Epithelial cell of proximal tubule (primary cell): ENCODE measurements around the gene IRF2. TPM values are rescaled to one million over a fixed set of nuclear protein-coding genes. Genes with fewer than 3 reads are reported as not detected.

Experiments
- DNase-seq: peaks from one replicate; pipeline ENCODE4 v3.0.0-alpha.2; 2011; ENCODE audit warnings: low read depth
- H3K4me3 ChIP-seq: 2 replicates; pipeline ENCODE4 v1.5.1; 2011; ENCODE audit warnings: low read depth, mild to moderate bottlenecking, low read length
- CTCF ChIP-seq: conservative IDR thresholded peaks from 2 replicates; pipeline ENCODE4 v1.5.1; 2012; ENCODE audit warnings: low read depth, mild to moderate bottlenecking, low read length
- total RNA-seq: library from RNA; depleted of rRNA; stranded (reverse); fragments of >200 nt; gene quantifications from 2 replicates; pipeline ENCODE4 v1.2.3, GENCODE V29; 2015

Gene IRF2
- total RNA-seq, 1 donor from 2014 or later: 22.5 TPM

GRCh38 chr4:184400891-184401290 lies 73.5 kb downstream of the IRF2 start:
- no peak for DNase-seq
- H3K4me3 ChIP-seq: no peak overlapping the region
- TF ChIP-seq CTCF: no peak

GRCh38 chr4:184400375-184400870 lies 73.9 kb downstream of the IRF2 start:
- no peak for DNase-seq
- no peak for TF ChIP-seq CTCF
- H3K4me3 ChIP-seq: no peak overlapping the region

DNA sequence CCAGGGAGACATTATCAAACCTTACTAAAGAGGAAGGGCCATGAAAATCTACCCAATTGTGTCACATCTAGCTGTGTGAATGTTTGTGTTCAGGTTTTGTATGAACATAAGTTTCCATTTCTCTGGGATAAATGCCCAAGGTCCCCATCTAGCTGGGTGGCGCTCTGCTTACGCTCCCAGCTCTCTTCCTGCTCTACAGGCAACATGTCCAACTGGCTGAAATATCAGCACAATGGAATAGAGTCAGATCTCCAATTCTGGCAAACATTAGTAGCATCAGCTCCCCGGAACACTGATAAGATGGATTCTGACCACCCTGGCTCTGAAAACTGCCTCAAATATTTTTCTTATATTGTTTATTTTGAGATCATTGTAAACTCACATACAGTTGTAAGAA lies 74.8 kb downstream of the IRF2 start:
- no peak for DNase-seq
- TF ChIP-seq CTCF: no peak
- no peak overlapping the region for H3K4me3 ChIP-seq

DNA sequence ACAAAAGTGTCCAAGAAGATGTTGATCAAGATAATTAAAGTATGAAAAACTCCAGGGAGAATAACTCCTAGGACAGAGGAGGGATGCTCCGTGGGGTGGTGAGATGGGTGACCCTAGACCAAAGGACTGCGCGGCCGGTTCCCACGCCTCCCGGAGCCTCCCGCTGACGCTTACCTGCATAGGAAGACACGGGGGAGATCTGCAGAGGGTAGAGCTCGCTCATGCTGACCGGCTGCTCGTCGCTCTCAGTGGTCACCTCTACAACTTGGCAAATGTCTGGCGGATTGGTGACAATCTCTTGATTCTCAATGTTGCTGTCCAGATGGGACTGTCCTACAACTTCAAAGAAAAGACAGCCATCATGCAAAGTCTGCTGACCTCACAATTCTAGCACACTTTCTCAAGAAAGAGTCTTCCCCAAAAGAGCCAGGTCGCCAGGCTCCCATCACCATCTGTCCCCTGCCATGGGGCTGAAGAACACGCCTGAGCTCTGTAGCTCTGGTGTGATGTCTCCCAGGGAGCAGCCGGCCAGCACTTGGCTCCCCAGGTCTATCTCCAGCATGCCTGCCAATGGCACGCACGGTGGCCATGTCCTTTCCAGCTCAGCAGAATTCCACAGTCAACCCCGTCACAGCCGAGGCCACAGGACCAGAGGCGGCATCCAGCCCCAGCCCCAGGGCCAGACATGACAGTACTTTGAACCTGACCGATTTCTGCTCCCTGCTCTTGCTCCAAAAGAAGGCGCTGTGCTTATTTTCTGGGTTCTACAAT lies 75.4 kb downstream of the IRF2 start:
- H3K4me3 ChIP-seq: no peak overlapping the region
- TF ChIP-seq CTCF: no peak
- DNase-seq: no peak

DNA sequence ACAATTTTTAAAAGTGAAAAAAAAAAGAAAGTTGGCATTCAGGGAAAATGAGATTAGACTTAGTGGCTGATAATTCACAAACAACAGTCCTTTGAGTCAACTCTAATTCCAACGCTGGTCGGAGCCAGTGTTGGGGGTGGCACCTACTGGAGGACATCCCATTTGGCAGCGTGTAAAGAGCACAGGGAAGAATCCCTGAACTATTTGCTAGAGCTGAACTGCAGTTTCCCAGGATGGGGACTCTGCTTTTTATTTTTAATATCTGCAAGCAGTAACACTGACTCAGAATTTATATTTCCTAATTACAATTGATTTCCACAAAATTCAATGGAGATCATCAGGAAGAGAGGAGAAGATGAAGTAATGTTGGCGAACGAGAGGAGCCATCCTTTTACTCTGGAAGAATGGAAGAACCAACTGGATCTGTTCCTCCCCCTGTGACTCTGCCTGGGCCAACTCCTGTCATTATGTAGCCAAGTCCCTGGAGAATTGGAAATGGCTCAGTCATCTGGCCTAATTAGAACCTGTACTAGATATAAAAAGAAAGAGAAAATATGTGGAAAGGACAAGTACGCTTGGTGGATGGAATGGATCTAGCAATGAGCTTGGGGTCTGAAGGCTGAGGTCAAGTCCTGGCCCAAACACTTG lies 76.7 kb downstream of the IRF2 start:
- no peak for DNase-seq
- H3K4me3 ChIP-seq: no peak overlapping the region
- no peak for TF ChIP-seq CTCF

DNA sequence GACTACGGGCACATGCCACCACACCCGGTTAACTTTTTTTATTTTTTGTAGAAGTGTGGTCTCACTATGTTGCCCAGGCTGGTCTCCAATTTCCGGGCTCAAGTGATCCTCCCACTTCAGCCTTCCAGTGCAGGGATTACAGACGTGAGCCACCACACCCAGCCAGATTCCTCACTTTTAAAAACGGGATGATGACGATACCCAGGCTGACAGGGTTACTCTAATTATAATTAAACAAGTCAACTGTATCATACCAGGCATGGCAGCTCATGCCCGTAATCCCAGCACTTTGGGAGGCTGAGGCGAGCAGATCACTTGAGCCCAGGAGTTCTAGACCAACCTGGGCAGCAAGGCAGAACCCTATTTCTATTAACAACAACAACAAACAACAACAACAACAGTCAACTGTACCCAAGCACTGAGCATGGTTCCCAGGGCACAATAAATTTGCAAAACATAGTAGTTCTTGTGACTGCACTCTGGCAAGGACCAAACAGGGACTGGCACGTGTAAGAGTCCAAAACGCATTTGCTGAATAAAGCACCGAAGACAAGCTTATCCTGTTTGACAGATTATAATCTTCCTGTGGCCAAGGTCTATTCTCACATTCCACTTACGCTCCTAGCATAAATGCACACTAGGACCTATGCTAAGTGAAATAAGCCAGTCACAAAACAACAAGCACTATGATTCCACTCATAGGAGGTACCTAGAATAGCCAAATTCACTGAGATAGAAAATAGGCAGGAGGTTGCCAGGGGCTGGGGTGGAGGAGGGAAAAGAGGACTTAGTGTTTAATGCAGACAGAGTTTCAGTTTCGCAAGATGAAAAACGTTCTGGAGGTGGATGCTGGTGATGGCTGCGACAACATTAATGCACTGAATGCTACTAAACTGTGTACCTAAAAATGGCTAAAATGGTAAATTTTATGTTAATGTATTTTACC lies 77.5 kb downstream of the IRF2 start:
- DNase-seq: no peak
- no peak overlapping the region for H3K4me3 ChIP-seq
- TF ChIP-seq CTCF: no peak
